WERI-Rb-1 (cell line): Measurements from ENCODE around the gene MUC6.

Experiments used
- DNase-seq: peaks from one replicate; pipeline ENCODE4 v3.0.0-alpha.2; 2020
- H3K27ac ChIP-seq: fragments of 250-450 bp; sonication (Bioruptor Pico); 2 replicates; pipeline ENCODE4 v1.5.1; 2020; ENCODE audit warnings: mild to moderate bottlenecking, moderate library complexity
- H3K27me3 ChIP-seq: fragments of 250-450 bp; sonication (Bioruptor Pico); 2 replicates; pipeline ENCODE4 v1.5.1; 2021; ENCODE audit warnings: mild to moderate bottlenecking, low read depth, moderate library complexity; ENCODE audit not compliant: insufficient read depth, severe bottlenecking
- H3K36me3 ChIP-seq: fragments of 250-450 bp; sonication (Bioruptor Pico); 2 replicates; pipeline ENCODE4 v1.5.1; 2020; ENCODE audit warnings: mild to moderate bottlenecking, moderate library complexity
- H3K4me3 ChIP-seq: 2 replicates; pipeline ENCODE4 v1.5.1; 2011; ENCODE audit warnings: low read depth, mild to moderate bottlenecking, control low read depth, low read length
- H3K9me3 ChIP-seq: fragments of 250-450 bp; sonication (Bioruptor Pico); 2 replicates; pipeline ENCODE4 v1.5.1; 2021; ENCODE audit warnings: mild to moderate bottlenecking, moderate library complexity; ENCODE audit not compliant: severe bottlenecking
- TF ChIP-seq, protein P1 (sequence below): IDR thresholded peaks from 2 replicates; pipeline ENCODE4 v1.5.1; 2011; ENCODE audit warnings: low read depth, mild to moderate bottlenecking, control low read depth, inconsistent platforms, low read length

The MUC6 gene, protein sequence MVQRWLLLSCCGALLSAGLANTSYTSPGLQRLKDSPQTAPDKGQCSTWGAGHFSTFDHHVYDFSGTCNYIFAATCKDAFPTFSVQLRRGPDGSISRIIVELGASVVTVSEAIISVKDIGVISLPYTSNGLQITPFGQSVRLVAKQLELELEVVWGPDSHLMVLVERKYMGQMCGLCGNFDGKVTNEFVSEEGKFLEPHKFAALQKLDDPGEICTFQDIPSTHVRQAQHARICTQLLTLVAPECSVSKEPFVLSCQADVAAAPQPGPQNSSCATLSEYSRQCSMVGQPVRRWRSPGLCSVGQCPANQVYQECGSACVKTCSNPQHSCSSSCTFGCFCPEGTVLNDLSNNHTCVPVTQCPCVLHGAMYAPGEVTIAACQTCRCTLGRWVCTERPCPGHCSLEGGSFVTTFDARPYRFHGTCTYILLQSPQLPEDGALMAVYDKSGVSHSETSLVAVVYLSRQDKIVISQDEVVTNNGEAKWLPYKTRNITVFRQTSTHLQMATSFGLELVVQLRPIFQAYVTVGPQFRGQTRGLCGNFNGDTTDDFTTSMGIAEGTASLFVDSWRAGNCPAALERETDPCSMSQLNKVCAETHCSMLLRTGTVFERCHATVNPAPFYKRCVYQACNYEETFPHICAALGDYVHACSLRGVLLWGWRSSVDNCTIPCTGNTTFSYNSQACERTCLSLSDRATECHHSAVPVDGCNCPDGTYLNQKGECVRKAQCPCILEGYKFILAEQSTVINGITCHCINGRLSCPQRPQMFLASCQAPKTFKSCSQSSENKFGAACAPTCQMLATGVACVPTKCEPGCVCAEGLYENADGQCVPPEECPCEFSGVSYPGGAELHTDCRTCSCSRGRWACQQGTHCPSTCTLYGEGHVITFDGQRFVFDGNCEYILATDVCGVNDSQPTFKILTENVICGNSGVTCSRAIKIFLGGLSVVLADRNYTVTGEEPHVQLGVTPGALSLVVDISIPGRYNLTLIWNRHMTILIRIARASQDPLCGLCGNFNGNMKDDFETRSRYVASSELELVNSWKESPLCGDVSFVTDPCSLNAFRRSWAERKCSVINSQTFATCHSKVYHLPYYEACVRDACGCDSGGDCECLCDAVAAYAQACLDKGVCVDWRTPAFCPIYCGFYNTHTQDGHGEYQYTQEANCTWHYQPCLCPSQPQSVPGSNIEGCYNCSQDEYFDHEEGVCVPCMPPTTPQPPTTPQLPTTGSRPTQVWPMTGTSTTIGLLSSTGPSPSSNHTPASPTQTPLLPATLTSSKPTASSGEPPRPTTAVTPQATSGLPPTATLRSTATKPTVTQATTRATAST (N-terminal part only)

DNA sequence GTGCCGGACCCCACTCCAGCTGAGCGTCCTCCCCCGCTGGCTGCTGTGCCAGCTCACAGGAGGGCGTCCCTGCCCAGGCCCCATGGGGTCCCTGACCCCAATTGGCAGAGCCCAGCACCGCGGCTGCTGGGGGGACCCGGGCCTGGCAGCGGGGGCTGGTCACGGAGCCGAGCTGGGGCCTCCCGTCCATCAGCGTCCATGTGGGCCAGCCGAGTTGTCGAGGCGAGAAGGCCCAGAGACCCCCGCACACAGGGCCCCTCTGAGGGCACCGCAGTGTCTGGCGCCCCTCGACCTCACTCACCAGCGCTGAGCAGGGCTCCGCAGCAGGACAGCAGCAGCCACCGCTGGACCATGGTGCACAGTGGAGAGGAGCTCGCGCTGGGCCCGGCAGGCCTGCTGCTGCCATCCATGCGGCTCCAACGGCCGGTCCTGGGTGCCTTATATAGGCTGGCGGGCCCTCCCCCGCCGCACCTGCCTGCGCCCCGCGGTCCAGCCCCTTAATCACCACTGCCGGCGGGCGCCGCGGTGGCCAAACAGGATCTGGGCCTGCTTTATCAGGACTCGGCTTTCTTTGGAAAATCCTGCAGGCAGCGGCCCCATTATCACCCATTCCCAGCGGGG is at the start of gene MUC6:
MUC6 (minus strand) TSS at position 416 of the 621 bp plus-strand sequence; CDS start at position 353, 63 bp downstream.
- H3K36me3 ChIP-seq: no peaks in the 10 kb centered on the region
- H3K27ac ChIP-seq: no peak within 1 kb of the TSS
- H3K27me3 ChIP-seq: no peaks in the 10 kb centered on the region
- H3K4me3 ChIP-seq: no peak within 1 kb of the TSS
- no peak for DNase-seq
- H3K9me3 ChIP-seq: no peaks in the 10 kb centered on the region
- TF ChIP-seq, protein P1, sequence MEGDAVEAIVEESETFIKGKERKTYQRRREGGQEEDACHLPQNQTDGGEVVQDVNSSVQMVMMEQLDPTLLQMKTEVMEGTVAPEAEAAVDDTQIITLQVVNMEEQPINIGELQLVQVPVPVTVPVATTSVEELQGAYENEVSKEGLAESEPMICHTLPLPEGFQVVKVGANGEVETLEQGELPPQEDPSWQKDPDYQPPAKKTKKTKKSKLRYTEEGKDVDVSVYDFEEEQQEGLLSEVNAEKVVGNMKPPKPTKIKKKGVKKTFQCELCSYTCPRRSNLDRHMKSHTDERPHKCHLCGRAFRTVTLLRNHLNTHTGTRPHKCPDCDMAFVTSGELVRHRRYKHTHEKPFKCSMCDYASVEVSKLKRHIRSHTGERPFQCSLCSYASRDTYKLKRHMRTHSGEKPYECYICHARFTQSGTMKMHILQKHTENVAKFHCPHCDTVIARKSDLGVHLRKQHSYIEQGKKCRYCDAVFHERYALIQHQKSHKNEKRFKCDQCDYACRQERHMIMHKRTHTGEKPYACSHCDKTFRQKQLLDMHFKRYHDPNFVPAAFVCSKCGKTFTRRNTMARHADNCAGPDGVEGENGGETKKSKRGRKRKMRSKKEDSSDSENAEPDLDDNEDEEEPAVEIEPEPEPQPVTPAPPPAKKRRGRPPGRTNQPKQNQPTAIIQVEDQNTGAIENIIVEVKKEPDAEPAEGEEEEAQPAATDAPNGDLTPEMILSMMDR: no peak

DNA sequence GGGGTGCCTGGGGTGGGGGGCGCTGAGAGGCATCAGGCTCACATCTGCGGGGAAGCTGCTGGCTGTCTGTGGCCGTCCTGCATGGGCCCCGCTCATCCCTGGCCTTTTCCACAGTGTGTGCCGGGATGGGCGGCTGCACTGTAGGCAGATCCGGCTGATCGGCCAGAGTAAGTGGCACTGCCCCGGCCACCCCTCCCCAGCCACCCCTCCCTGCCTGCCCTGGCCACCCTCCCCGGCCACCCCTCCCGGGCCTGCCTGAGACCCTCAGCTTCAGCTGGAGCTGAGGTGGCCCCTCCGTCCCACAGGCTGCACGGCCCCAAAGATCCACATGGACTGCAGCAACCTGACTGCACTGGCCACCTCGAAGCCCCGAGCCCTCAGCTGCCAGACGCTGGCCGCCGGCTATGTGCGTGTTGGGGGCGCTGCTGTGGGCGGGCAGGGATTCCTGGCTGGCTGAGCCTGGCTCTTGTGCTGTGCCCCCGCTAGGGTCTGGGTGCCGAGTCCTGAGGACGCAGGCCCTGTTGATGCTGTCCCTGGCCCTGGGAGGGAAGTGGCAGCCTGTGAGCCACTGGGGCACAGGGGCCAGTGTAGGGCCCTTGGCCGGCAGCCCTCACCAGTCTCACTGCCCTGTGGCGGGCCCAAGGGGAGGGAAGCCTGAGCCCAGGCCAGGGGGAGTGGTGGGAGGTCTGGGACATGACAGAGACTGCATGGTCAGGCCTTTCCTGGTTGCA is 49.1 kb upstream of the MUC6 start:
- TF ChIP-seq, protein P1: no peak
- no peak overlapping the region for H3K4me3 ChIP-seq
- no peaks in the 10 kb centered on the region for H3K36me3 ChIP-seq
- peaks cover 2% of the 10 kb centered on the region for H3K27me3 ChIP-seq
- no peaks in the 10 kb centered on the region for H3K9me3 ChIP-seq
- DNase-seq: peak; percentile 4
- H3K27ac ChIP-seq: no peak overlapping the region

DNA sequence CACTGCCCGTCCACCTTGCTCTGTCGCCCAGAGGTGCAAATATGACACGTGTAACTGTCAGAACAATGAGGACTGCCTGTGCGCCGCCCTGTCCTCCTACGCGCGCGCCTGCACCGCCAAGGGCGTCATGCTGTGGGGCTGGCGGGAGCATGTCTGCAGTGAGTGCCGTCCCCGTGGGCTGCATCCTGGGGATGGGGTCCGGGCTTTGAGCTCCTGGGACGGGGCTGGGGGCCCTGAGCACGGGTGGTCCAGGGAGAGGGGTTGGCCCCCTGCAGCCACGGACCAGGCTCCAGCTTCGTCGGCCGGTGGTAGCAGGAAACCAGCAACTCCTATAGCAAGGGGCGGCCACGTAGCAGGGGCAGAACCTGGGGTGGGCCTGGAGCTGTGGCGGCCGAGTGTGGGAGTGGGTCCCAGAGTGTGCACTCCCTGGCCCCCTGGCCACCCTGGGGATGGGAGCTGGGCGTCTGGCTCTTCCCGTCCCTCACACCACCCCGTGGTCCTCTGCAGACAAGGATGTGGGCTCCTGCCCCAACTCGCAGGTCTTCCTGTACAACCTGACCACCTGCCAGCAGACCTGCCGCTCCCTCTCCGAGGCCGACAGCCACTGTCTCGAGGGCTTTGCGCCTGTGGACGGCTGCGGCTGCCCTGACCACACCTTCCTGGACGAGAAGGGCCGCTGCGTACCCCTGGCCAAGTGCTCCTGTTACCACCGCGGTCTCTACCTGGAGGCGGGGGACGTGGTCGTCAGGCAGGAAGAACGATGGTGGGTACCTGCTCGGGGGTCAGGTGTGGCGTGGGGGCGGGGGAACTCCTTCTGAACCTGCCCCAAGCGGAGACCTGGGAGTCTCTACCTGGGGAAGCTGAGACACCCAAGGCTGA is 48.3 kb upstream of the MUC6 start:
- no peak for DNase-seq
- no peak overlapping the region for H3K4me3 ChIP-seq
- no peaks in the 10 kb centered on the region for H3K36me3 ChIP-seq
- peaks cover 2% of the 10 kb centered on the region for H3K27me3 ChIP-seq
- no peaks in the 10 kb centered on the region for H3K9me3 ChIP-seq
- TF ChIP-seq, protein P1: no peak
- H3K27ac ChIP-seq: no peak overlapping the region

DNA sequence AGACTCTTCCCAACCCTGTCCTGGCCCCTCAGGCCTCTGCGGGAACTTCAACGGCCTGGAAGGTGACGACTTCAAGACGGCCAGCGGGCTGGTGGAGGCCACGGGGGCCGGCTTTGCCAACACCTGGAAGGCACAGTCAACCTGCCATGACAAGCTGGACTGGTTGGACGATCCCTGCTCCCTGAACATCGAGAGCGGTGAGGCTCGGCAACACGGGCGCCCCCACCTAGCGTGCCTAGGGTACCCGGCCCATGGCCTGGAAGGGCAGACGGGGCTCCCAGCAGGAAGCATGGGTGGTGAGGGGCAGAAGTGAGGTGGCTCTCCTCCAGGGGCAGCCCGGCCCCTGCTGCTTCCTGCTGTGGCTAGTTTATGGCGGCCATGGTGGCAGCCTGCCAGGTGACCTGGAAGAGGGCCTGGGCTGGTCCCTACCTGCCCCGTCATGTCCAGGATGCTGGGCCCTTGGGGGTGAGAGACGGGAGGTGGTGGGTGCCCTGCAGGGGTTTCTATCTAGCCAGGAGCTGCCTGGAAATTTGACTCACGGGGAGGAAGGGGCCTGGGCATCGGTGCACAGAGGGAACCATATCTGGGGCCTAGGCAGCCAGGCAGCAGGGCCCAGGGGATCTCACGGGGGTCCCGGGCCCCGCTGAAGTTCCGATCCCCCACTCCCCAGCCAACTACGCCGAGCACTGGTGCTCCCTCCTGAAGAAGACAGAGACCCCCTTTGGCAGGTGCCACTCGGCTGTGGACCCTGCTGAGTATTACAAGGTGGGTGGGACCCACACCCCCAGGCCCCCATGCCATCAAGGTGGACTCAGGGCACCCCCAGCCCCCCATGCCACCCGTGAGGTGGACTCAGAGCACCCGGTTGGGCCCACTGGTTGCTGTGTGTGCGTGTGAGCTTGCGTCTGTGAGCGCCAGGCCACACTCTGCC is 47.4 kb upstream of the MUC6 start:
- no peak overlapping the region for H3K27ac ChIP-seq
- H3K36me3 ChIP-seq: no peaks in the 10 kb centered on the region
- peaks cover 2% of the 10 kb centered on the region for H3K27me3 ChIP-seq
- no peak for DNase-seq
- TF ChIP-seq, protein P1: no peak
- H3K4me3 ChIP-seq: no peak overlapping the region
- no peaks in the 10 kb centered on the region for H3K9me3 ChIP-seq
